Neural crest cell (in vitro differentiated cells): ENCODE data around the gene ASB18. TPM values are rescaled to one million over a fixed set of nuclear protein-coding genes. Genes with fewer than 3 reads are reported as not detected.

Experiments
- DNase-seq: peaks from one replicate; pipeline ENCODE4 v3.0.0; 2021; ENCODE audit warnings: low read depth, mixed read lengths, low spot score
- H3K27ac Mint-ChIP-seq: one replicate; pipeline ENCODE4 v1.8.0; 2021; ENCODE audit warnings: mild to moderate bottlenecking, mixed read lengths; ENCODE audit not compliant: unreplicated experiment
- H3K27me3 Mint-ChIP-seq: 2 replicates; pipeline ENCODE4 v1.8.0; 2021; ENCODE audit warnings: low read depth, mild to moderate bottlenecking, mixed read lengths
- H3K36me3 Mint-ChIP-seq: 2 replicates; pipeline ENCODE4 v1.8.0; 2021; ENCODE audit warnings: low read depth, mild to moderate bottlenecking, mixed read lengths
- H3K4me1 Mint-ChIP-seq: 2 replicates; pipeline ENCODE4 v1.8.0; 2021; ENCODE audit warnings: mixed read lengths
- H3K4me3 Mint-ChIP-seq: one replicate; pipeline ENCODE4 v1.8.0; 2021; ENCODE audit warnings: mild to moderate bottlenecking, mixed read lengths
- H3K9me3 Mint-ChIP-seq: 2 replicates; pipeline ENCODE4 v1.8.0; 2021; ENCODE audit warnings: mixed read lengths
- CTCF ChIP-seq: fragments of 200-600 bp; sonication (generic); conservative IDR thresholded peaks from 2 replicates; pipeline ENCODE4 v1.5.0; 2021; ENCODE audit warnings: antibody characterized with exemption, mild to moderate bottlenecking
- total RNA-seq: library from RNA; stranded (reverse); gene quantifications from 2 replicates; pipeline ENCODE4 v1.2.1, GENCODE V29; 2021

Gene ASB18
- total RNA-seq, 1 donor from 2014 or later: not detected

DNA sequence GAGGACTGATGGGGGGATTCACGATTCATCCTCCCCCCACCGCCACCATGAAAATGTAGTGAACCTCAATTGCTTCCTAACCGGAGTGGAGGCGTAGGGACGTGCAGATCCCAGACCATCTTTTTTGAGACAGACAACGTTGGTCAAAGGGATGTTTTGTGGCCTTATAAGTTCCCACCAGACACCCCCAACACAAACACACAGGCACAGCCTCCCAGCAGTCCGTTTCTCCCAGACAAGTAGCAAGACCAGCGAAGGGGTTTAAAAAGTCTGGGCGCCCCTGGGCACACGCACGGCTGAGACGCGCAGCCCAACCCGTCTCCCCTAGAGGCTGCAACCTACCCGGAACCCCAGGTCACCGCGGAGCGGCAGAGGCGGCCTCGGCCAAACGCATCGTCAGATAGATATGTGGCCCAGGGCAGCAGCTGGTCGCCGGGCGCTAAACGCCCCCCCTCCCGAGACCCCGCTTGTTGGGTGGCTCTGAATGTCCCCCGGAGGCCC lies 97.4 kb downstream of the ASB18 start:
- Mint-ChIP-seq H3K27ac (peak overlapping the region; percentile 23), H3K9me3 (no peaks in the 10 kb centered on the region), H3K36me3 (peaks cover 3% of the 10 kb centered on the region), H3K4me1 (peaks cover 53% of the 10 kb centered on the region), H3K27me3 (peaks cover 76% of the 10 kb centered on the region), H3K4me3 (peak overlapping the region; percentile 88)
- no peak for DNase-seq
- no peak for TF ChIP-seq CTCF

- Mint-ChIP-seq H3K27me3 (peaks cover 76% of the 10 kb centered on the region), H3K27ac (peak overlapping the region; percentile 67), H3K36me3 (peaks cover 3% of the 10 kb centered on the region), H3K4me3 (peak overlapping the region; percentile 88), H3K4me1 (peaks cover 49% of the 10 kb centered on the region), H3K9me3 (no peaks in the 10 kb centered on the region)
- no peak for TF ChIP-seq CTCF
- no peak for DNase-seq
Measured at GRCh38 chr2:236165842-236166795, 98.1 kb downstream of the ASB18 start.

GRCh38 chr2:236164925-236165841 lies 99.0 kb downstream of the ASB18 start:
- H3K4me1 Mint-ChIP-seq: peaks cover 39% of the 10 kb centered on the region
- H3K27ac Mint-ChIP-seq: no peak overlapping the region
- H3K4me3 Mint-ChIP-seq: peak overlapping the region; percentile 88
- DNase-seq: no peak
- no peak for TF ChIP-seq CTCF
- H3K27me3 Mint-ChIP-seq: peaks cover 75% of the 10 kb centered on the region
- H3K36me3 Mint-ChIP-seq: peaks cover 3% of the 10 kb centered on the region
- no peaks in the 10 kb centered on the region for H3K9me3 Mint-ChIP-seq

- peaks cover 31% of the 10 kb centered on the region for H3K4me1 Mint-ChIP-seq
- H3K27ac Mint-ChIP-seq: no peak overlapping the region
- H3K27me3 Mint-ChIP-seq: peaks cover 70% of the 10 kb centered on the region
- H3K4me3 Mint-ChIP-seq: peak overlapping the region; percentile 88
- peaks cover 3% of the 10 kb centered on the region for H3K36me3 Mint-ChIP-seq
- no peaks in the 10 kb centered on the region for H3K9me3 Mint-ChIP-seq
- no peak for TF ChIP-seq CTCF
- no peak for DNase-seq
Measured at GRCh38 chr2:236164201-236164924, 99.8 kb downstream of the ASB18 start.
